PC-3 (cell line): ENCODE results near the gene PLAGL1. TPM values are rescaled to one million over a fixed set of nuclear protein-coding genes. Genes with fewer than 3 reads are reported as not detected.

ENCODE experiments used
- ATAC-seq: fragments of 200-7000 bp; cut with Tn5 transposase; 2 replicates; pipeline ENCODE4 v1.9.1; 2020; ENCODE audit warnings: mild to moderate bottlenecking, moderate library complexity
- BruUV-seq: library from RNA; stranded (reverse); fragments of 400-500 nt; replicated peaks from 2 replicates; lab custom pipeline; 2021; lab: Mats Ljungman, UMichigan
- CTCF ChIA-PET: fragments of 300-600 bp; sonication (Branson Sonifier 250); formaldehyde crosslinking; loops from one replicate; lab custom pipeline; 2022; ENCODE audit warnings: antibody characterized with exemption; lab: Charles Lee
- POLR2A ChIA-PET: fragments of 300-600 bp; sonication (Branson Sonifier 250); formaldehyde crosslinking; loops from one replicate; lab custom pipeline; 2022; ENCODE audit warnings: antibody characterized with exemption; ENCODE audit not compliant: unreplicated experiment; lab: Charles Lee
- DNase-seq: peaks from one replicate; pipeline ENCODE4 v3.0.0-alpha.2; 2015
- H2AFZ ChIP-seq: fragments of 300-600 bp; sonication (generic); 2 replicates; pipeline ENCODE4 v1.6.0; 2016; ENCODE audit warnings: antibody characterized with exemption, low read length
- H3F3A ChIP-seq: fragments of 300-600 bp; sonication (generic); one replicate; pipeline ENCODE4 v1.6.0; 2017; ENCODE audit warnings: antibody characterized with exemption, low read length, control low read depth, mild to moderate bottlenecking; ENCODE audit not compliant: unreplicated experiment
- H3K27ac ChIP-seq: fragments of 300-600 bp; sonication (generic); 2 replicates; pipeline ENCODE4 v1.5.1; 2016; ENCODE audit warnings: mild to moderate bottlenecking, low read length
- H3K27me3 ChIP-seq: fragments of 300-600 bp; sonication (generic); 2 replicates; pipeline ENCODE4 v1.6.1; 2016; ENCODE audit warnings: low read length, mixed read lengths
- H3K36me3 ChIP-seq: fragments of 300-600 bp; sonication (generic); 2 replicates; pipeline ENCODE4 v1.6.1; 2016; ENCODE audit warnings: low read depth, mixed run types, low read length, mixed read lengths
- H3K4me1 ChIP-seq: fragments of 300-600 bp; sonication (generic); 2 replicates; pipeline ENCODE4 v1.5.1; 2016; ENCODE audit warnings: low read length; ENCODE audit not compliant: insufficient read depth
- H3K4me2 ChIP-seq: fragments of 300-600 bp; sonication (generic); 2 replicates; pipeline ENCODE4 v1.6.0; 2016; ENCODE audit warnings: low read length
- H3K4me3 ChIP-seq: fragments of 300-600 bp; sonication (generic); 2 replicates; pipeline ENCODE4 v1.5.1; 2016; ENCODE audit warnings: mild to moderate bottlenecking, low read length, mixed read lengths
- H3K79me2 ChIP-seq: fragments of 300-600 bp; sonication (generic); 2 replicates; pipeline ENCODE4 v1.6.1; 2017; ENCODE audit warnings: low read length, mixed read lengths
- H3K9ac ChIP-seq: fragments of 300-600 bp; sonication (generic); 2 replicates; pipeline ENCODE4 v1.6.0; 2016; ENCODE audit warnings: mild to moderate bottlenecking, low read length
- H3K9me2 ChIP-seq: fragments of 300-600 bp; sonication (generic); replicated peaks from 2 replicates; pipeline ENCODE4 v1.6.1; 2016; ENCODE audit warnings: mixed run types, low read length, mixed read lengths
- H3K9me3 ChIP-seq: fragments of 300-600 bp; sonication (generic); 2 replicates; pipeline ENCODE4 v1.6.1; 2016; ENCODE audit warnings: low read length, mixed read lengths
- H4K20me1 ChIP-seq: fragments of 300-600 bp; sonication (generic); 2 replicates; pipeline ENCODE4 v1.6.1; 2016; ENCODE audit warnings: low read length, mixed read lengths
- CTCF ChIP-seq: fragments of 300-600 bp; sonication (generic); conservative IDR thresholded peaks from 2 replicates; pipeline ENCODE4 v1.5.1; 2017; ENCODE audit warnings: antibody characterized with exemption, low read depth, mild to moderate bottlenecking, low read length
- EZH2 ChIP-seq: fragments of 300-600 bp; sonication (generic); IDR thresholded peaks from one replicate; pipeline ENCODE4 v1.6.1; 2017; ENCODE audit warnings: antibody characterized with exemption, mild to moderate bottlenecking, low read length; ENCODE audit not compliant: unreplicated experiment
- EZH2phosphoT487 ChIP-seq: fragments of 300-600 bp; sonication (generic); IDR thresholded peaks from 2 replicates; pipeline ENCODE4 v1.6.1; 2018; ENCODE audit warnings: mild to moderate bottlenecking, antibody characterized with exemption, low read length, borderline replicate concordance
- intact Hi-C: fragments of 100-400 bp; cut with micrococcal nuclease; formaldehyde crosslinking; loops from 2 replicates; pipeline ENCODE4 v1.9.0; 2023
- total RNA-seq: library from RNA; depleted of rRNA; stranded (reverse); fragments of >200 nt; gene quantifications from 2 replicates; pipeline ENCODE4 v1.2.3, GENCODE V29; 2014

PLAGL1 gene
- total RNA-seq, 1 experiment from 2014 or later: 14.4 TPM

GRCh38 chr6:143950875-143951274 lies 57.2 kb downstream of the PLAGL1 start:
- TF ChIP-seq EZH2 (no peak), CTCF (no peak), EZH2phosphoT487 (no peak)
- no peak overlapping the region for H3K4me2 ChIP-seq
- ATAC-seq (no peak), DNase-seq (no peak)
- no peak overlapping the region for H2AFZ ChIP-seq
- H3K36me3 ChIP-seq: no peaks in the 10 kb centered on the region
- no peak overlapping the region for H3K4me3 ChIP-seq
- H3F3A ChIP-seq: no peaks in the 10 kb centered on the region
- no peaks in the 10 kb centered on the region for H3K9me3 ChIP-seq
- ChIA-PET POLR2A (no interaction called here), CTCF (no interaction called here)
- H3K27me3 ChIP-seq: no peaks in the 10 kb centered on the region
- no peaks in the 10 kb centered on the region for H4K20me1 ChIP-seq
- H3K9ac ChIP-seq: no peak overlapping the region
- BruUV-seq: no TSS peak
- H3K27ac ChIP-seq: no peak overlapping the region
- H3K9me2 ChIP-seq: no peaks in the 10 kb centered on the region
- H3K79me2 ChIP-seq: no peaks in the 10 kb centered on the region
- no peaks in the 10 kb centered on the region for H3K4me1 ChIP-seq
- intact Hi-C loops: no loop called here

- Histone ChIP-seq H3K27ac (no peak overlapping the region), H3K4me1 (no peaks in the 10 kb centered on the region), H3K9ac (no peak overlapping the region), H3K4me2 (no peak overlapping the region), H4K20me1 (no peaks in the 10 kb centered on the region), H3K9me3 (no peaks in the 10 kb centered on the region), H2AFZ (no peak overlapping the region), H3K79me2 (no peaks in the 10 kb centered on the region), H3K9me2 (no peaks in the 10 kb centered on the region), H3F3A (no peaks in the 10 kb centered on the region), H3K27me3 (no peaks in the 10 kb centered on the region), H3K4me3 (no peak overlapping the region), H3K36me3 (no peaks in the 10 kb centered on the region)
- CTCF ChIA-PET: no interaction called here
- ATAC-seq: no peak
- TF ChIP-seq CTCF: no peak
- no peak for TF ChIP-seq EZH2
- no peak for TF ChIP-seq EZH2phosphoT487
- intact Hi-C loops: no loop called here
- BruUV-seq: no TSS peak
- DNase-seq: no peak
- POLR2A ChIA-PET: no interaction called here
Observed at GRCh38 chr6:143949962-143950361, 58.1 kb downstream of the PLAGL1 start.

- Histone ChIP-seq H3F3A (no peaks in the 10 kb centered on the region), H3K9me2 (no peaks in the 10 kb centered on the region), H3K36me3 (no peaks in the 10 kb centered on the region), H3K4me1 (no peaks in the 10 kb centered on the region), H3K4me2 (no peak overlapping the region), H3K9me3 (no peaks in the 10 kb centered on the region), H2AFZ (no peak overlapping the region), H3K27me3 (no peaks in the 10 kb centered on the region), H3K79me2 (no peaks in the 10 kb centered on the region), H3K27ac (no peak overlapping the region), H3K9ac (no peak overlapping the region), H3K4me3 (no peak overlapping the region), H4K20me1 (no peaks in the 10 kb centered on the region)
- no peak for DNase-seq
- ATAC-seq: no peak
- TF ChIP-seq CTCF (no peak), EZH2 (no peak), EZH2phosphoT487 (no peak)
- POLR2A ChIA-PET: no interaction called here
- intact Hi-C loops: no loop called here
- CTCF ChIA-PET: no interaction called here
- no TSS peak for BruUV-seq
Observed at GRCh38 chr6:143949535-143949934, 58.5 kb downstream of the PLAGL1 start.
